ENCODE results near the gene MMP12. TPM values are rescaled to one million over a fixed set of nuclear protein-coding genes. Genes with fewer than 3 reads are reported as not detected.

Gene MMP12
- total RNA-seq, 5 donors from 2014 or later (not counting 1 experiment from before 2014, with no cell fraction given) = not detected

- ATAC-seq (replicated peaks in 1 of 4) (no peak), DNase-seq (no peak)
- Mint-ChIP-seq H3K4me1 (no peaks in the 10 kb centered on the region), H3K27ac (no peak overlapping the region), H3K4me3 (no peak overlapping the region), H3K36me3 (no peaks in the 10 kb centered on the region), H3K9me3 (no peaks in the 10 kb centered on the region), H3K27me3 (peaks cover 4 to 15% of the 10 kb centered on the region in 2 donors)
- no peaks in the 10 kb centered on the region for H3K4me1 ChIP-seq (ENCODE audit: control insufficient read depth in 1 of 2, extremely low read depth in 1 of 2, insufficient read depth in 2 of 2, low read length in 2 of 2)
- H3K4me3 ChIP-seq (ENCODE audit: control insufficient read depth in 1 of 2, extremely low read depth in 1 of 2, low read length in 1 of 2) = no peak overlapping the region
- CTCF ChIA-PET = no interaction called here
- H3K27ac ChIP-seq (ENCODE audit: low read length) = no peak overlapping the region
- WGBS (ENCODE audit: insufficient coverage) = no CpG with 5 or more reads among the region's 1 CpG
- no peaks in the 10 kb centered on the region for H3K9me3 ChIP-seq
- POLR2A ChIA-PET = no interaction called here
- no peaks in the 10 kb centered on the region for H3K36me3 ChIP-seq (ENCODE audit: control insufficient read depth in 2 of 2, extremely low read depth in 1 of 2, insufficient read depth in 1 of 2, low read length in 1 of 2)
- H3K27me3 ChIP-seq (replicated peaks in 1 of 2; ENCODE audit: control insufficient read depth in 2 of 2, extremely low read depth in 1 of 2, insufficient read depth in 2 of 2, low read length in 1 of 2) = peaks cover under 1 to 12% of the 10 kb centered on the region in 2 experiments
These were observed 50.2 kb downstream of the MMP12 start for GRCh38 chr11:102824556-102824955.

GRCh38 chr11:102819491-102819890 lies 55.3 kb downstream of the MMP12 start:
- H3K27ac ChIP-seq (ENCODE audit: low read length) = no peak overlapping the region
- H3K36me3 ChIP-seq (ENCODE audit: control insufficient read depth in 2 of 2, extremely low read depth in 1 of 2, insufficient read depth in 1 of 2, low read length in 1 of 2) = no peaks in the 10 kb centered on the region
- no peak overlapping the region for H3K27ac Mint-ChIP-seq
- no peak overlapping the region for H3K4me3 ChIP-seq (ENCODE audit: control insufficient read depth in 1 of 2, extremely low read depth in 1 of 2, low read length in 1 of 2)
- no peaks in the 10 kb centered on the region for H3K4me1 Mint-ChIP-seq
- CTCF ChIA-PET = no interaction called here
- H3K27me3 ChIP-seq (replicated peaks in 1 of 2; ENCODE audit: control insufficient read depth in 2 of 2, extremely low read depth in 1 of 2, insufficient read depth in 2 of 2, low read length in 1 of 2) = peaks cover 0 to 6% of the 10 kb centered on the region in 2 experiments
- no peaks in the 10 kb centered on the region for H3K27me3 Mint-ChIP-seq
- no peaks in the 10 kb centered on the region for H3K9me3 ChIP-seq
- no peak overlapping the region for H3K4me3 Mint-ChIP-seq
- DNase-seq = no peak
- no peaks in the 10 kb centered on the region for H3K4me1 ChIP-seq (ENCODE audit: control insufficient read depth in 1 of 2, extremely low read depth in 1 of 2, insufficient read depth in 2 of 2, low read length in 2 of 2)
- WGBS (ENCODE audit: insufficient coverage) = 91% methylated on average over 5 of the region's 6 CpGs
- H3K36me3 Mint-ChIP-seq = no peaks in the 10 kb centered on the region
- H3K9me3 Mint-ChIP-seq = peaks cover 0 to 20% (median 7%) of the 10 kb centered on the region in 3 donors
- POLR2A ChIA-PET = no interaction called here
- ATAC-seq (replicated peaks in 1 of 4) = no peak

GRCh38 chr11:102813484-102813883 lies 61.3 kb downstream of the MMP12 start:
- no peaks in the 10 kb centered on the region for H3K27me3 ChIP-seq (replicated peaks in 1 of 2; ENCODE audit: control insufficient read depth in 2 of 2, extremely low read depth in 1 of 2, insufficient read depth in 2 of 2, low read length in 1 of 2)
- ChIA-PET CTCF (no interaction called here), POLR2A (no interaction called here)
- no peak for DNase-seq
- no peaks in the 10 kb centered on the region for H3K4me1 ChIP-seq (ENCODE audit: control insufficient read depth in 1 of 2, extremely low read depth in 1 of 2, insufficient read depth in 2 of 2, low read length in 2 of 2)
- Mint-ChIP-seq H3K4me1 (no peaks in the 10 kb centered on the region), H3K36me3 (no peaks in the 10 kb centered on the region), H3K9me3 (peaks cover 0 to 20% (median 7%) of the 10 kb centered on the region in 3 donors), H3K27ac (no peak overlapping the region), H3K27me3 (peaks cover 0 to 13% of the 10 kb centered on the region in 2 donors), H3K4me3 (no peak overlapping the region)
- no peak for ATAC-seq (replicated peaks in 1 of 4)
- no peaks in the 10 kb centered on the region for H3K36me3 ChIP-seq (ENCODE audit: control insufficient read depth in 2 of 2, extremely low read depth in 1 of 2, insufficient read depth in 1 of 2, low read length in 1 of 2)
- H3K9me3 ChIP-seq = no peaks in the 10 kb centered on the region
- 29% methylated on average over 1 of the region's 1 CpG for WGBS (ENCODE audit: insufficient coverage)
- H3K27ac ChIP-seq (ENCODE audit: low read length) = no peak overlapping the region
- no peak overlapping the region for H3K4me3 ChIP-seq (ENCODE audit: control insufficient read depth in 1 of 2, extremely low read depth in 1 of 2, low read length in 1 of 2)

Other genes with a start within 250 kb of the MMP12 start
- gene MMP20, start 249.7 kb downstream of the MMP12 start, total RNA-seq = not detected
- not detected for gene MMP27, start 169.2 kb downstream of the MMP12 start, total RNA-seq
- gene MMP8, start 150.0 kb downstream of the MMP12 start, total RNA-seq = not detected
- gene MMP10, start 94.4 kb downstream of the MMP12 start, total RNA-seq = not detected
- not detected for gene MMP1, start 76.8 kb downstream of the MMP12 start, total RNA-seq
- not detected for gene MMP3, start 31.4 kb downstream of the MMP12 start, total RNA-seq
- not detected for gene MMP13, start 80.8 kb upstream of the MMP12 start, total RNA-seq
- gene DCUN1D5, start 217.2 kb upstream of the MMP12 start, total RNA-seq = 10 to 100 TPM; 13.1 to 19.2 (median 15.6) TPM
- 1 to 10 TPM; 2.6 to 4.4 (median 3.2) TPM for gene DYNC2H1, start 234.4 kb upstream of the MMP12 start, total RNA-seq

Measured in T-cell (primary cell).